ENCODE results near the gene RHOJ.
"Not testable (repeated sequence)": the region's sequence is repeated elsewhere in the genome, so short reads cannot be mapped to it uniquely, and the experiment has no call there.

RHOJ gene

DNA sequence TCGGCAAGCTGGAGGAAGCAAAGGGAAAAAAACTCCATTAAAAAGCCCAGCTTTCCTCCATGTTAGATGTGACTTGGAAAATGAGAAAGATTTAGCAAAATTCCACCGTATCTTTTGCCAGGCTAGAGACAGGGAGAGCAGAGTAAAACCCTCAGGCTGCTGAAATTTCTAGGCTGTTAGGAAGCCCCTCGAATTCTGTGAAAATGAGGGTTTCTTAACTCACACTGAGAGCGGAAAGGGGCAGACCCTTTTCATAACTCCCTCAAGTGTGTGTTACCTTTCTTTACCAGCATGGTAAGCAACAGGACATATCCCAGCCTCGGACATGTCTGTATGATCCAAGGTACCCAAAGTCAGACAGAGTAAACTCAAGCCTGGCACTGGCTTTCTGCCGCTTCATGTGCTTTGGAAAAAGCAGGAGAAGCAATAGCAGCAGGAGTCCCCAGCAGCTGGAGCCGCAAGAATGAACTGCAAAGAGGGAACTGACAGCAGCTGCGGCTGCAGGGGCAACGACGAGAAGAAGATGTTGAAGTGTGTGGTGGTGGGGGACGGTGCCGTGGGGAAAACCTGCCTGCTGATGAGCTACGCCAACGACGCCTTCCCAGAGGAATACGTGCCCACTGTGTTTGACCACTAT is at the start of gene RHOJ:
Gene RHOJ (plus strand): TSS at position 37 of the 637 bp plus-strand sequence. CDS start 427 bp downstream, at position 464.
- DNase-seq (ENCODE audit: low spot score): peak; percentile 39

GRCh38 chr14:63155511-63156185 is 48.6 kb upstream of the RHOJ start:
- no peak for DNase-seq (ENCODE audit: low spot score)

- no peak for DNase-seq (ENCODE audit: low spot score)
Observed at GRCh38 chr14:63157195-63157594, 47.0 kb upstream of the RHOJ start.

DNA sequence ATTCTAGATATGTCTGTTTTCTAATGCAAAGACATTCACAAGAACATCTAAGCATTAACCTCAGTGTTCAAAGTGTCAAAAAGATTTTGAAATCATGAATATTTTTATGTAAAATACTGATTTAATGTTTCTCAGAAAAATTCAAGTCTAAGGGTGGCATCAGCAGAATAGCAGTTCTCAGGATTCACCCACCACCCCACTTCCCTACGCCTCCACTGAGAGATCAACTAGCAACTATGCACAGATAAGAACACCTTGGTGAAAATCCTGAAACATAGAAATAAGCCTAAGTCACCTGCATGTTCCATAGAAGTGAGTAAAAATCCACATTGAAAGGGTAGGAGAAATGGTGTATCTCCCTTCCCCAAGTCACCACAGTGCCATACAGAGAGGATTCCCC is 40.9 kb upstream of the RHOJ start:
- no peak for DNase-seq (ENCODE audit: low spot score)

DNA sequence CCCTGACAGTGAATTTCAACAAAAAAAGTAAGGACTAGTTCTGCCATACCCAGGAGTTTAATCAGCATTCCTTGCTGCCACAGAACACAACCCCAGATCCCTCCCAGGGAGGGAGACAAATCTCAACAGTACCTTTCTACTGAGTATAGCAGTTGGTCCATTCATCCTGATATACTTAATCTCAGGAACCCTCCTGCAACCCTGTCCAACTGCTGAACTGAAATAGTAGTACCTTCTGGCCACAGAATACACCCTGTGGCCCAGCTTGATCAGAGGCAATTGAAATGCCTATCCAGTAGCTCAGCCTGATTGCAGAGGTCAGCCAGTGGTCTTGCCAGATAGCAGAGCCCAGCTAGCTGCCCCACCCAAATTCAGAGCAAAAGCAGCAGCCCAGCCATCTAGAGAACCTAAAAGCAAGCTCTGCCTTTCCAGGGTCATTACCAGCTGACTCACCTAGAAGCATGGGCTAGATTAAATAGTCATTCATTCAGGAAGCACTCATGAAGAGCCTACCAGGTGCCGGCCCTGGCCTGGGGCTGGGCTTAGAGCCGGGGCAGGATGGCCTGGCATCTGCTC is 40.0 kb upstream of the RHOJ start:
- no peak for DNase-seq (ENCODE audit: low spot score)

DNA sequence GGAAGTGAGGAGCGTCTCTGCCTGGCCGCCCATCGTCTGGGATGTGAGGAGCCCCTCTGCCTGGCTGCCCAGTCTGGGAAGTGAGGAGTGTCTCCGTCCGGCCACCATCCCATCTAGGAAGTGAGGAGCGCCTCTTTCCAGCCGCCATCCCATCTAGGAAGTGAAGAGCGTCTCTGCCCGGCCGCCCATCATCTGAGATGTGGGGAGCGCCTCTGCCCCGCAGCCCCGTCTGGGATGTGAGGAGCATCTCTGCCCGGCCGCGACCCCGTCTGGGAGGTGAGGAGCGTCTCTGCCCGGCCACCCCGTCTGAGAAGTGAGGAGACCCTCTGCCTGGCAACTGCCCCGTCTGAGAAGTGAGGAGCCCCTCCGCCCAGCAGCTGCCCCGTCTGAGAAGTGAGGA is 39.0 kb upstream of the RHOJ start:
- DNase-seq (ENCODE audit: low spot score): not testable (repeated sequence)

GRCh38 chr14:63167044-63167443 is 37.2 kb upstream of the RHOJ start:
- DNase-seq (ENCODE audit: low spot score): no peak

DNA sequence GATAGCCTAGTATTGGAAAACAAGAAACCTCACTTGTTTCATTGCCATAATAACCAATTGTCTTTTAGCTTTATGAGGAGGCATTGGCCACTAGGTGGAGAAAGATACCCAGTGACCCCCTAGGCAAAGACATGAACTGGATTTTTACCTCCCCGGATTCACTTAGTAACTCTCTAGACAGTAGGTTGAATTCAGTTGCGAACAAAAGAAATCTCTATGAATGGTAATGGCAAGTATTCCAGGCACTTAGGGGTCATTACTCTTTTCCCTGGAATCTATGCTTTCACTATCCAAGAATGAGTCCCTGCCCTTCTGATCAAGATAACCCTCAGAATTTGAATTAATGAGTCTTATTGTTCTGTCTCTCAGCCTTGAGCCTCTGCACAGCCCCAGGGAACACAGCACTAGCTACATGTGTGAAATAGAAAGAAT is 29.5 kb upstream of the RHOJ start:
- DNase-seq (ENCODE audit: low spot score): peak; percentile 46

GRCh38 chr14:63175531-63175930 is 28.7 kb upstream of the RHOJ start:
- no peak for DNase-seq (ENCODE audit: low spot score)

- no peak for DNase-seq (ENCODE audit: low spot score)
Observed at GRCh38 chr14:63178912-63179311, 25.3 kb upstream of the RHOJ start.

DNA sequence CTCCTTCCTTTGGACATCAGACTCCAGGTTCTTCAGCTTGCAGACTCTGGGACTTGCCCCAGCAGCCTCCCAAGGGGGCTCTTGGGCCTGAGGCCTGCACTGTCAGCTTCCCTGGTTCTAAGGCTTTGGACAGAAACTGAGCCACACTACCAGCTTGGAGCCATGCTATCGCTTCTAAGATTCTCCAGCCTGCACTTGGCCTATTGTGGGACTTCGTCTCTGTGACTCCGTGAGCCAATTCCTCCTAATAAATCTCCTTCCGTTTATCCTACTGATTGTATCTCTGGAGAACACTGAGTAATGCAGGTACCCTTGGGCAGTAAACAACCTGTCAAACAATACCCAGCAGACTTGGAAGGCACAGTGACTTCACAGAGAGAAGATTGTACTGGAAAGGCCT is 24.9 kb upstream of the RHOJ start:
- no peak for DNase-seq (ENCODE audit: low spot score)

GRCh38 chr14:63180011-63180410 is 24.2 kb upstream of the RHOJ start:
- DNase-seq (ENCODE audit: low spot score): no peak

DNA sequence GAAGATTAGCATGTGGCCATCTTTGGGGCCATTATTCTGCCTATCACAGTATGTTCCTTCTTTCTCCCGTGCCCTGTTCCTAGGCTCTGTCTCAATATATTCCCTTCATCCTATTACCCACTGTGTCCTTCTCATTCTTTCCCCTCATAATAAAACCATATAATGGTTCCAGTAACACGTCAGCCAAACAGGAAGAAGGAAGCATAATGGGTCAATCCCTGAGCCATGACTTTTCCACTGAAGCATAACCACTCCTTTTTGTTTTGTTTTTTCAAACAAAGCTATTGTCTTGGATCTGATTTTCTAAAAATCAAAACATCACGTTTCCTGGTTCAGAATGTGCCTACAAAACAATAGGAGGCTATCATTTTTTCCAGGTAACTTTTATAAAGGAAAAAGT is 21.3 kb upstream of the RHOJ start:
- no peak for DNase-seq (ENCODE audit: low spot score)

- DNase-seq (ENCODE audit: low spot score): no peak
Observed at GRCh38 chr14:63186453-63186852, 17.8 kb upstream of the RHOJ start.

GRCh38 chr14:63191211-63191610 is 13.0 kb upstream of the RHOJ start:
- no peak for DNase-seq (ENCODE audit: low spot score)

DNA sequence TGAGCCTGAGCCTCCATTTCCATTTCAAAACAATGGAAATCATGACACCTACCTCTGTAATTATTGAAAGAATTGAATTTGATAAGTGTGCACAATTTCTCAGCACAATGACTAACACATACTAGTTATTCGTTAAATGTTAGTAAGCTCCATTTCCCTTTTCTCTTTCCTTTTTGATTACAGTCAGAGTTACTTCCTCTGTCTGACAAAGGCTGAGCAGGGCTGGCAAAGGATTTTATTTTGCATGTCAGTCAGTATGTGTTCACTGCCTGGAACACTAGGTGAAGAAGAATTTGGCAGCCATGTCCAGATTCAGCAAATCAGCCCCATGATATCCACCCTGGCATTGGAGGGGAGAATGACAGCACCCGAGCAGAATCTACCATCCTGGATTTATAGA is 12.2 kb upstream of the RHOJ start:
- no peak for DNase-seq (ENCODE audit: low spot score)

DNA sequence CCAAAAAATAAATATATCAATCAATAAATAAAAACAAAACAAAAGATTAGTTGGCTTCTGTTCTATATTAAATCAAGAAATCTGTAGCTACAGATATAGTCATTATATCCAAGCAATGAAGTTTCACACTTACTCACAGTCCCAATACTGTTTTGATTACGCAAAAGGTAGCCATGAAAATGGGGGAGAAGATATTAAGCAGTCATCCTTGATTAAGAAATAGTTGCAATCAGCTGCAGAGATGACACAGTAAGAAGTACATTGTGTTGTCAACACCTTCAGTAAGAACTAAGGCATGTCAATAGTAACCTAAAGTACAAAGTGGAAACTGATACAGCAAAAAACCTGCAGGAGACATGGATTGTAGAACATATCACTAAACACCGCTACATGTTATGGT is 11.0 kb upstream of the RHOJ start:
- DNase-seq (ENCODE audit: low spot score): no peak

- DNase-seq (ENCODE audit: low spot score): no peak
Observed at GRCh38 chr14:63200035-63200740, 4.1 kb upstream of the RHOJ start.

- DNase-seq (ENCODE audit: low spot score): no peak
Observed at GRCh38 chr14:63200767-63201166, 3.5 kb upstream of the RHOJ start.

- DNase-seq (ENCODE audit: low spot score): no peak
Observed at GRCh38 chr14:63203015-63203414, 1.2 kb upstream of the RHOJ start.

DNA sequence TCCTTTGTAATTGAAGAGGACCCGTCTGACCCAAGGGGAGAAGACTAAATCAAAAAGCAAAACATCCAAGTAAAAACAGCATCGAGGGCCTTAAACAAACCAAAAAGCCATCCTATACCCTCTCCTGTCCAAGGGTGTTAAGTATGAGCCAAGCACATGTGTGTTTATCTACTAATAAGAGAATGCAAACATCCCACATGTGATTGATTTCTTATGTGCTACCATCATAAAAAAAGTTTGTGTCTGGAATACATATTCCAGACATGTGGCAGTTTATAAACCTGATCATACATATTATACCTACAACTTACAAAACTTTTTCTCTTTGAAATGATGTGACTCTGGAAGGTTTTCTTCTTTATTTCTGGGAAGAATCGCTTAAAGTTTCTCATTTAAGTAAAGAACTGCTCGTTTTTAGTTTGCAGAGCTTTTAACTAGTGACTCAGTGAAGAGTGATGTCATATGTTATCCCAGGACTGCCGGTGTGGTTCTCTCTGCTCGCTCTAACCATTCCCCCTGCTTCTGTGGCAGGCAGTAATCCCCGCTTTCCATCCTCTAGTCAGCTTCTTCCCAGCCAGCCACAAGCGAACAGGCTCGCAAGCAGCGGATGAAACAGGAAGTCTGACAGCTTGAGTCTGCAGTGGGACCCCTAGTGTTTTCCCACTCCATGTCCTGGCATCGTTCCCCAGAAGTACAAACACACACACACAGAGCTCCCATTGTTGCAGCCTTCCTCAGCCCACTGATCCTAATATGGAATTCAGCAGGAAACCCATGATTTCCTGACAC is 431 bp upstream of the RHOJ start:
- DNase-seq (ENCODE audit: low spot score): peak; percentile 89

DNA sequence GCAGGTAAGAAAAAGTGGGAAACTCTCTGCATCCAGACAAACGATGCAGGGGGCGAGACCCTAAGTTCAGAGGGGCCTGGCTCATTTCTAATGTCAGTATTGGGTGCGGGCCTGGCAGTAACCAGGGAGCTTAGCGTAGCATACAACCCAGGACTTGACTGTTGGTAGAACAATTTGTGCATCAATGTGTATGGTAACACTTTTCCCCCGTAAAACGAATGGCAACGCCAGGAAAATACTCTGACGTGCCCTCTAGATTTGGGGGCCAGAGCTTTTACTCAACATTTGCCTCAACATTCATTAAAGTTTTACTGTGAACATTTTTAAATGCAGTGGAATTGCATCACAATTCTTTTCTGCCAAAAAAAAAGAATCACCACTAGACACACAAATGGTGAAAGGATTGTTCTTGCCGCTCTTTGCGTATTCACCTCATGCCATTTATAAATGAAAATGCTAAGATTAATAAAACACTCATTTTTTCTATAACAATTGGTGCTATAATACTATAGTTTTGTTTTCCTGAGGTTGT is 867 bp downstream of the RHOJ start:
- no peak for DNase-seq (ENCODE audit: low spot score)
